ENCODE data around the gene DCTN3. TPM values are rescaled to one million over a fixed set of nuclear protein-coding genes. Genes with fewer than 3 reads are reported as not detected.

Gene DCTN3
- total RNA-seq, 1 experiment from 2014 or later, result 27.5 TPM

DNA sequence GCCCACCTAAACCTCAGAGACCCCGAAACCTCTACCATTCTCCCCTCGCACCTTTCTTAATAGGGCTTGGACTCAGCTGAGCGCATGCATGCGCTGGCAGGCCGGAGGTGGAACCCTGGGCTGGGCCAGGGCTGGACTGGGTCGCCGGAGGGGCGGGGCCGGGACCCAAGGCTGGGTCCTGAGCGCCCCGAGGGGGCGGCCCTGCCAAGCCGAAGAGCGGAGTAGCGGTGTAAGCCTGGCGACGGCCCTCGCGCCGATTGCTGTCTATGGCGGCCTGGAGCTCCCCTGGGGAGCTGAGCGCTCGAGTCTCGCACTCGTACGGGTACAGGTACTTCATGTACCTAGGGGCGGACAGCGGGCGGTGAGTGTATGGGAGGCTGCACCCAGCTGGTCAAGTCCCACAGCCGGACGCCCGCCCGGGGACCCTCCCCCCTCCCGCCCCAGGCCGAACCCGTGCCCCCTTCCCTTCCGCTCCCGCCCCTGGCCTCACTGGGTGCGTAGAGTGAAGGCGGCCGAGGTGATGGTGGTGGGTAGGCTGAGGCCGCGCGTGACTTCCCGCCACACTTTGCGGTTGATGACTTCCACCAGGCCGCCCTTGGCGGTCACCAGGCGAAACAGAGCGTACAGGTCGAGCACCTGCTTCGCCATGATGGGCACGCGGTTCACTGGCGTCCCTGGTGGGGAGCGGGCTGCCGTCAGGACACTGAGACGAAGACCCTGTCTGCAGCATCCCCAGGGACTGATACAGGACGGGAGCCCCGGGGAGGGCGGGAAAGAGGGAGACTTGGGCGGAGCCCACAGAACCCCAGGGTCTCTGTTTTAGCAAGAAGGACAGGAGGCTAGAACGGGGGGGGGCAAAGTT lies 3.3 kb upstream of the DCTN3 start:
- Mint-ChIP-seq H3K27ac (no peak overlapping the region), H3K36me3 (no peaks in the 10 kb centered on the region), H3K9me3 (peaks cover 4% of the 10 kb centered on the region), H3K4me3 (peak overlapping the region; percentile 29; the same call in 1 of the 2 replicates), H3K27me3 (ENCODE audit: low read depth) (peaks cover 83% of the 10 kb centered on the region), H3K4me1 (peaks cover 16% of the 10 kb centered on the region)
- DNase-seq (ENCODE audit: low spot score) (peak; percentile 28), ATAC-seq (no peak)
- POLR2A ChIA-PET, result no interaction called here
- CTCF ChIA-PET, result interaction anchor here (0.9 to 3.0 kb wide), 6 partner anchors 10 to 61 kb away, joined by 3 to 12 read pairs (median 7); partner anchors contain the start of genes GALT and RPP25L
- TF ChIP-seq GTF2I (CRISPR knock-in tag; conservative IDR thresholded peaks at IDR 0.05), result no peak
- no peak for TF ChIP-seq CBFB (CRISPR knock-in tag; IDR thresholded peaks at IDR 0.05; ENCODE audit: low read depth)
- no peak for TF ChIP-seq ZSCAN18 (CRISPR knock-in tag; IDR thresholded peaks at IDR 0.05)
- TF ChIP-seq, protein P1, sequence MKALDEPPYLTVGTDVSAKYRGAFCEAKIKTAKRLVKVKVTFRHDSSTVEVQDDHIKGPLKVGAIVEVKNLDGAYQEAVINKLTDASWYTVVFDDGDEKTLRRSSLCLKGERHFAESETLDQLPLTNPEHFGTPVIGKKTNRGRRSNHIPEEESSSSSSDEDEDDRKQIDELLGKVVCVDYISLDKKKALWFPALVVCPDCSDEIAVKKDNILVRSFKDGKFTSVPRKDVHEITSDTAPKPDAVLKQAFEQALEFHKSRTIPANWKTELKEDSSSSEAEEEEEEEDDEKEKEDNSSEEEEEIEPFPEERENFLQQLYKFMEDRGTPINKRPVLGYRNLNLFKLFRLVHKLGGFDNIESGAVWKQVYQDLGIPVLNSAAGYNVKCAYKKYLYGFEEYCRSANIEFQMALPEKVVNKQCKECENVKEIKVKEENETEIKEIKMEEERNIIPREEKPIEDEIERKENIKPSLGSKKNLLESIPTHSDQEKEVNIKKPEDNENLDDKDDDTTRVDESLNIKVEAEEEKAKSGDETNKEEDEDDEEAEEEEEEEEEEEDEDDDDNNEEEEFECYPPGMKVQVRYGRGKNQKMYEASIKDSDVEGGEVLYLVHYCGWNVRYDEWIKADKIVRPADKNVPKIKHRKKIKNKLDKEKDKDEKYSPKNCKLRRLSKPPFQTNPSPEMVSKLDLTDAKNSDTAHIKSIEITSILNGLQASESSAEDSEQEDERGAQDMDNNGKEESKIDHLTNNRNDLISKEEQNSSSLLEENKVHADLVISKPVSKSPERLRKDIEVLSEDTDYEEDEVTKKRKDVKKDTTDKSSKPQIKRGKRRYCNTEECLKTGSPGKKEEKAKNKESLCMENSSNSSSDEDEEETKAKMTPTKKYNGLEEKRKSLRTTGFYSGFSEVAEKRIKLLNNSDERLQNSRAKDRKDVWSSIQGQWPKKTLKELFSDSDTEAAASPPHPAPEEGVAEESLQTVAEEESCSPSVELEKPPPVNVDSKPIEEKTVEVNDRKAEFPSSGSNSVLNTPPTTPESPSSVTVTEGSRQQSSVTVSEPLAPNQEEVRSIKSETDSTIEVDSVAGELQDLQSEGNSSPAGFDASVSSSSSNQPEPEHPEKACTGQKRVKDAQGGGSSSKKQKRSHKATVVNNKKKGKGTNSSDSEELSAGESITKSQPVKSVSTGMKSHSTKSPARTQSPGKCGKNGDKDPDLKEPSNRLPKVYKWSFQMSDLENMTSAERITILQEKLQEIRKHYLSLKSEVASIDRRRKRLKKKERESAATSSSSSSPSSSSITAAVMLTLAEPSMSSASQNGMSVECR (CRISPR knock-in tag; IDR thresholded peaks at IDR 0.05; ENCODE audit: borderline replicate concordance), result no peak
- no peak for TF ChIP-seq ZNF232 (CRISPR knock-in tag; IDR thresholded peaks at IDR 0.05)
- TF ChIP-seq, protein P2, sequence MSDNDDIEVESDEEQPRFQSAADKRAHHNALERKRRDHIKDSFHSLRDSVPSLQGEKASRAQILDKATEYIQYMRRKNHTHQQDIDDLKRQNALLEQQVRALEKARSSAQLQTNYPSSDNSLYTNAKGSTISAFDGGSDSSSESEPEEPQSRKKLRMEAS (CRISPR knock-in tag; IDR thresholded peaks at IDR 0.05), result no peak
- TF ChIP-seq, protein P3, sequence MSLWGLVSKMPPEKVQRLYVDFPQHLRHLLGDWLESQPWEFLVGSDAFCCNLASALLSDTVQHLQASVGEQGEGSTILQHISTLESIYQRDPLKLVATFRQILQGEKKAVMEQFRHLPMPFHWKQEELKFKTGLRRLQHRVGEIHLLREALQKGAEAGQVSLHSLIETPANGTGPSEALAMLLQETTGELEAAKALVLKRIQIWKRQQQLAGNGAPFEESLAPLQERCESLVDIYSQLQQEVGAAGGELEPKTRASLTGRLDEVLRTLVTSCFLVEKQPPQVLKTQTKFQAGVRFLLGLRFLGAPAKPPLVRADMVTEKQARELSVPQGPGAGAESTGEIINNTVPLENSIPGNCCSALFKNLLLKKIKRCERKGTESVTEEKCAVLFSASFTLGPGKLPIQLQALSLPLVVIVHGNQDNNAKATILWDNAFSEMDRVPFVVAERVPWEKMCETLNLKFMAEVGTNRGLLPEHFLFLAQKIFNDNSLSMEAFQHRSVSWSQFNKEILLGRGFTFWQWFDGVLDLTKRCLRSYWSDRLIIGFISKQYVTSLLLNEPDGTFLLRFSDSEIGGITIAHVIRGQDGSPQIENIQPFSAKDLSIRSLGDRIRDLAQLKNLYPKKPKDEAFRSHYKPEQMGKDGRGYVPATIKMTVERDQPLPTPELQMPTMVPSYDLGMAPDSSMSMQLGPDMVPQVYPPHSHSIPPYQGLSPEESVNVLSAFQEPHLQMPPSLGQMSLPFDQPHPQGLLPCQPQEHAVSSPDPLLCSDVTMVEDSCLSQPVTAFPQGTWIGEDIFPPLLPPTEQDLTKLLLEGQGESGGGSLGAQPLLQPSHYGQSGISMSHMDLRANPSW (CRISPR knock-in tag; conservative IDR thresholded peaks at IDR 0.05; ENCODE audit: low read depth), result no peak
- no peak for TF ChIP-seq RELA (CRISPR knock-in tag; IDR thresholded peaks at IDR 0.05; ENCODE audit: borderline replicate concordance)
- no peak for TF ChIP-seq CREB1 (CRISPR knock-in tag; IDR thresholded peaks at IDR 0.05)
- no peak for TF ChIP-seq NFE2L1 (CRISPR knock-in tag; IDR thresholded peaks at IDR 0.05)
- no peak for TF ChIP-seq E2F1 (CRISPR knock-in tag; IDR thresholded peaks at IDR 0.05)
- no peak for TF ChIP-seq ZNF219 (CRISPR knock-in tag; IDR thresholded peaks at IDR 0.05; ENCODE audit: borderline replicate concordance)
- TF ChIP-seq NFYB (CRISPR knock-in tag; conservative IDR thresholded peaks at IDR 0.05; ENCODE audit: low read depth), result no peak
- TF ChIP-seq, protein P4, sequence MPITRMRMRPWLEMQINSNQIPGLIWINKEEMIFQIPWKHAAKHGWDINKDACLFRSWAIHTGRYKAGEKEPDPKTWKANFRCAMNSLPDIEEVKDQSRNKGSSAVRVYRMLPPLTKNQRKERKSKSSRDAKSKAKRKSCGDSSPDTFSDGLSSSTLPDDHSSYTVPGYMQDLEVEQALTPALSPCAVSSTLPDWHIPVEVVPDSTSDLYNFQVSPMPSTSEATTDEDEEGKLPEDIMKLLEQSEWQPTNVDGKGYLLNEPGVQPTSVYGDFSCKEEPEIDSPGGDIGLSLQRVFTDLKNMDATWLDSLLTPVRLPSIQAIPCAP (CRISPR knock-in tag; IDR thresholded peaks at IDR 0.05), result no peak
- TF ChIP-seq ZBTB43 (CRISPR knock-in tag; IDR thresholded peaks at IDR 0.05), result no peak
- no peak for TF ChIP-seq NFATC4 (CRISPR knock-in tag; IDR thresholded peaks at IDR 0.05)
- no peak for TF ChIP-seq SMAD4 (CRISPR knock-in tag; IDR thresholded peaks at IDR 0.05)
- TF ChIP-seq KAT7 (CRISPR knock-in tag; IDR thresholded peaks at IDR 0.05; ENCODE audit: borderline replicate concordance), result no peak
- TF ChIP-seq ETV6 (CRISPR knock-in tag; IDR thresholded peaks at IDR 0.05), result no peak
- TF ChIP-seq ZNF423 (CRISPR knock-in tag; IDR thresholded peaks at IDR 0.05), result no peak
